Measurements from ENCODE around the gene CERK.
"Not testable (repeated sequence)": the region's sequence is repeated elsewhere in the genome, so short reads cannot be mapped to it uniquely, and the experiment has no call there.

GRCh38 chr22:46734213-46734722 is 3.8 kb downstream of the CERK start:
- TF ChIP-seq CTCF (IDR thresholded peaks at IDR 0.05; ENCODE audit: low read depth, low read length); POLR2A (IDR thresholded peaks at IDR 0.05; ENCODE audit: extremely low read depth, insufficient read length); MAX (IDR thresholded peaks at IDR 0.05; ENCODE audit: low read depth, low read length); MYC (IDR thresholded peaks at IDR 0.05; ENCODE audit: low read depth, low read length): not testable (repeated sequence)

All from NB4 (cell line).